DOHH2 (cell line): ENCODE data around the gene TMEM126B.

Experiments
- EZH2phosphoT487 ChIP-seq: fragments of 200-600 bp; sonication (generic); IDR thresholded peaks from 2 replicates; pipeline ENCODE4 v1.6.1; 2017; ENCODE audit warnings: borderline replicate concordance, mild to moderate bottlenecking, antibody characterized with exemption, low read length, moderate library complexity, mixed read lengths
- TF ChIP-seq, protein P1 (sequence below): fragments of 200-600 bp; sonication (generic); IDR thresholded peaks from one replicate; pipeline ENCODE4 v1.5.1; 2014; ENCODE audit warnings: antibody characterized with exemption, mild to moderate bottlenecking, low read depth, low read length; ENCODE audit not compliant: poor library complexity, severe bottlenecking

DNA sequence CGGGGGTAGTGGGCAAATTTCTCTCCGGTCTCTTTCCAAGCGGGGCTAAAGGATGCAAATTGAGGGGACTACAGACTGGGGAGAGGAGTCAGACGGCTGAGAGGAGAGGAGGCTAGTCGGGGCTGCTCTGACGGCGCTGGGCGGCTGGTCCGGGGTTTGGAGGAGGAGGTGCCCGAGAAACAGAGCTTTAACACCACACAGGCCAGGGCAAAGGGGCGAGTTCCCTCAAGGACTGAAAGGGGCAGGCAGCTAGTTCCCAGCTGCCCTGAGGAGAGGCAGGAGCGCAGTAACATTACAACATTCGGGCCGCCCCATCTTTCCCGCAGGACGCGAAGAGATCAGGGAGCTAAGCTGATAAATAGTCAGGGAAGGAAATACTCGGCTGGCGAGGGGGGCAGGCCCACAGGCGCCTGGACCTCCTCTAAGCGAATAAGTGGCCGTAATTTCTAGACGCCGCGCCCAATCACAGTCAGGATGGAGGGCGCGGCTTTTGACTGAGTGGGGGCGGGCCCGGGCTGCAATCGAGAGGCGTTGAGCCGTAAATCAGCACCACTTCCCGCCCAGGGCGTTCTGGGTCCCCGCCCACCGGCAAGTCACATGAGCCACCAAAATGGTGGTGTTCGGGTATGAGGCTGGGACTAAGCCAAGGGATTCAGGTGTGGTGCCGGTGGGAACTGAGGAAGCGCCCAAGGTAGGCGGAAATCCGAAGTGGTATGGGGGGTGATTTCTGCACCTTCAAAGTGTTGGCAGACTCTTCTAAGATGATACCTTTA, at the start of gene TMEM126B:
- TF ChIP-seq, protein P1, sequence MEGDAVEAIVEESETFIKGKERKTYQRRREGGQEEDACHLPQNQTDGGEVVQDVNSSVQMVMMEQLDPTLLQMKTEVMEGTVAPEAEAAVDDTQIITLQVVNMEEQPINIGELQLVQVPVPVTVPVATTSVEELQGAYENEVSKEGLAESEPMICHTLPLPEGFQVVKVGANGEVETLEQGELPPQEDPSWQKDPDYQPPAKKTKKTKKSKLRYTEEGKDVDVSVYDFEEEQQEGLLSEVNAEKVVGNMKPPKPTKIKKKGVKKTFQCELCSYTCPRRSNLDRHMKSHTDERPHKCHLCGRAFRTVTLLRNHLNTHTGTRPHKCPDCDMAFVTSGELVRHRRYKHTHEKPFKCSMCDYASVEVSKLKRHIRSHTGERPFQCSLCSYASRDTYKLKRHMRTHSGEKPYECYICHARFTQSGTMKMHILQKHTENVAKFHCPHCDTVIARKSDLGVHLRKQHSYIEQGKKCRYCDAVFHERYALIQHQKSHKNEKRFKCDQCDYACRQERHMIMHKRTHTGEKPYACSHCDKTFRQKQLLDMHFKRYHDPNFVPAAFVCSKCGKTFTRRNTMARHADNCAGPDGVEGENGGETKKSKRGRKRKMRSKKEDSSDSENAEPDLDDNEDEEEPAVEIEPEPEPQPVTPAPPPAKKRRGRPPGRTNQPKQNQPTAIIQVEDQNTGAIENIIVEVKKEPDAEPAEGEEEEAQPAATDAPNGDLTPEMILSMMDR, result no peak
- TF ChIP-seq EZH2phosphoT487, result no peak
